ENCODE data around the gene HEXB. TPM values are rescaled to one million over a fixed set of nuclear protein-coding genes. Genes with fewer than 3 reads are reported as not detected.

The HEXB gene
- total RNA-seq, 1 experiment from 2014 or later: 60.9 TPM

DNA sequence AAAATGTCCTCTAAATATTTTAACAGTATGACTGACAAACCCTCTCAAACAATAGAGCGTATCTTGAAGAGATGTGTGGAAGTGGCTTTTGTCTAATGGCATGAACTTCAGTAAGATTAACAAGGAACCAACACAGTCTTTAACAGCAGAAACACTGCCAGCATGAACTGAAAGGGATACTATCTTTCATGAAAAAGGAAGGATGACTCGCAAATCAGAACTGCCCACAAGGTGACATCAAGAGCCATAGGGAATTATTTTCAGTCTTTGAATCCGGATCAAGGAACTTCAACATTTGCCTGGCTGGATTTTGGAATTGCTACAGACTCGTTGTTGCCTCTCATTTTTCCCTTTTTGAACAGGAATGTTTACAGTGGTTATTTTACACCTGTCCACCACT is 5.1 kb upstream of the HEXB start:
- H3K4me1 Mint-ChIP-seq: peaks cover 12% of the 10 kb centered on the region
- no peak overlapping the region for H3K4me3 Mint-ChIP-seq
- no peak for TF ChIP-seq ATF2 (CRISPR knock-in tag; IDR thresholded peaks at IDR 0.05; ENCODE audit: borderline replicate concordance, low read depth)
- TF ChIP-seq, protein P1, sequence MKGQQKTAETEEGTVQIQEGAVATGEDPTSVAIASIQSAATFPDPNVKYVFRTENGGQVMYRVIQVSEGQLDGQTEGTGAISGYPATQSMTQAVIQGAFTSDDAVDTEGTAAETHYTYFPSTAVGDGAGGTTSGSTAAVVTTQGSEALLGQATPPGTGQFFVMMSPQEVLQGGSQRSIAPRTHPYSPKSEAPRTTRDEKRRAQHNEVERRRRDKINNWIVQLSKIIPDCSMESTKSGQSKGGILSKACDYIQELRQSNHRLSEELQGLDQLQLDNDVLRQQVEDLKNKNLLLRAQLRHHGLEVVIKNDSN (CRISPR knock-in tag; IDR thresholded peaks at IDR 0.05): no peak
- TF ChIP-seq HMGA2 (CRISPR knock-in tag; IDR thresholded peaks at IDR 0.05): no peak
- TF ChIP-seq, protein P2, sequence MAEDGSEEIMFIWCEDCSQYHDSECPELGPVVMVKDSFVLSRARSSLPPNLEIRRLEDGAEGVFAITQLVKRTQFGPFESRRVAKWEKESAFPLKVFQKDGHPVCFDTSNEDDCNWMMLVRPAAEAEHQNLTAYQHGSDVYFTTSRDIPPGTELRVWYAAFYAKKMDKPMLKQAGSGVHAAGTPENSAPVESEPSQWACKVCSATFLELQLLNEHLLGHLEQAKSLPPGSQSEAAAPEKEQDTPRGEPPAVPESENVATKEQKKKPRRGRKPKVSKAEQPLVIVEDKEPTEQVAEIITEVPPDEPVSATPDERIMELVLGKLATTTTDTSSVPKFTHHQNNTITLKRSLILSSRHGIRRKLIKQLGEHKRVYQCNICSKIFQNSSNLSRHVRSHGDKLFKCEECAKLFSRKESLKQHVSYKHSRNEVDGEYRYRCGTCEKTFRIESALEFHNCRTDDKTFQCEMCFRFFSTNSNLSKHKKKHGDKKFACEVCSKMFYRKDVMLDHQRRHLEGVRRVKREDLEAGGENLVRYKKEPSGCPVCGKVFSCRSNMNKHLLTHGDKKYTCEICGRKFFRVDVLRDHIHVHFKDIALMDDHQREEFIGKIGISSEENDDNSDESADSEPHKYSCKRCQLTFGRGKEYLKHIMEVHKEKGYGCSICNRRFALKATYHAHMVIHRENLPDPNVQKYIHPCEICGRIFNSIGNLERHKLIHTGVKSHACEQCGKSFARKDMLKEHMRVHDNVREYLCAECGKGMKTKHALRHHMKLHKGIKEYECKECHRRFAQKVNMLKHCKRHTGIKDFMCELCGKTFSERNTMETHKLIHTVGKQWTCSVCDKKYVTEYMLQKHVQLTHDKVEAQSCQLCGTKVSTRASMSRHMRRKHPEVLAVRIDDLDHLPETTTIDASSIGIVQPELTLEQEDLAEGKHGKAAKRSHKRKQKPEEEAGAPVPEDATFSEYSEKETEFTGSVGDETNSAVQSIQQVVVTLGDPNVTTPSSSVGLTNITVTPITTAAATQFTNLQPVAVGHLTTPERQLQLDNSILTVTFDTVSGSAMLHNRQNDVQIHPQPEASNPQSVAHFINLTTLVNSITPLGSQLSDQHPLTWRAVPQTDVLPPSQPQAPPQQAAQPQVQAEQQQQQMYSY (CRISPR knock-in tag; IDR thresholded peaks at IDR 0.05): no peak
- TF ChIP-seq, protein P3, sequence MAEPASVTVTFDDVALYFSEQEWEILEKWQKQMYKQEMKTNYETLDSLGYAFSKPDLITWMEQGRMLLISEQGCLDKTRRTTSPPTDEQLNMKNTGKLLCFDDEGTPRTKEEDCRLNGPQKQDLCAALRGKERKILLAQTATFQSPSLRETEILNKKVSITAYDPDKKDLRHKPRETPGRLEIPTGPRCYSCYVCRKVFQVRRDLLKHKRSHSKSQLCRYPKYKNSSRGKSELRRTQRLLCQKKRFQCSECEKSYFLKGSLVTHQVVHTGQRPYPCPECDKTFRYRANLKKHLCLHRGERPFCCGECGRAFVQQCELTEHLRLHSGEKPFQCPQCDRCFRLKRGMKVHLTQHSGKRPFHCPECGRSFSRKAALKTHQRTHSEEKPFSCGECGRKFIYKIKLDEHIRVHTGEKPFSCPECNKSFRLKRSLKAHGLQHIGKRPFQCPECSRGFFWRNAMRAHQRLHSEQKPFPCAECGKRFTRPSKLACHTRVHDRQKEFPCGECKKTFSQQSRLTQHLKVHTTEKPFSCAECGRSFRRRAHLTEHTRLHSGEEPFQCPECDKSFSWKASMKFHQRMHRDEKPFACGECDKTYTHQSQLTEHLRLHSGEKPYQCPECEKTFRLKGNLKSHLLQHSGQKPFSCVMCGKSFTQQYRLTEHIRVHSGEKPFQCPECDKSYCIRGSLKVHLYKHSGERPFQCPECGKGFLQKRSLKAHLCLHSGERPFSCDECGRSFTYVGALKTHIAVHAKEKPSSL (CRISPR knock-in tag; conservative IDR thresholded peaks at IDR 0.05): no peak
- TF ChIP-seq MAX (CRISPR knock-in tag; IDR thresholded peaks at IDR 0.05): no peak
- no peak for TF ChIP-seq ZSCAN18 (CRISPR knock-in tag; IDR thresholded peaks at IDR 0.05)
- TF ChIP-seq, protein P4, sequence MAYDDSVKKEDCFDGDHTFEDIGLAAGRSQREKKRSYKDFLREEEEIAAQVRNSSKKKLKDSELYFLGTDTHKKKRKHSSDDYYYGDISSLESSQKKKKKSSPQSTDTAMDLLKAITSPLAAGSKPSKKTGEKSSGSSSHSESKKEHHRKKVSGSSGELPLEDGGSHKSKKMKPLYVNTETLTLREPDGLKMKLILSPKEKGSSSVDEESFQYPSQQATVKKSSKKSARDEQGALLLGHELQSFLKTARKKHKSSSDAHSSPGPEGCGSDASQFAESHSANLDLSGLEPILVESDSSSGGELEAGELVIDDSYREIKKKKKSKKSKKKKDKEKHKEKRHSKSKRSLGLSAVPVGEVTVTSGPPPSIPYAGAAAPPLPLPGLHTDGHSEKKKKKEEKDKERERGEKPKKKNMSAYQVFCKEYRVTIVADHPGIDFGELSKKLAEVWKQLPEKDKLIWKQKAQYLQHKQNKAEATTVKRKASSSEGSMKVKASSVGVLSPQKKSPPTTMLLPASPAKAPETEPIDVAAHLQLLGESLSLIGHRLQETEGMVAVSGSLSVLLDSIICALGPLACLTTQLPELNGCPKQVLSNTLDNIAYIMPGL (CRISPR knock-in tag; IDR thresholded peaks at IDR 0.05): no peak
- TF ChIP-seq EMX1 (CRISPR knock-in tag; IDR thresholded peaks at IDR 0.05): no peak
- TF ChIP-seq SOX15 (CRISPR knock-in tag; IDR thresholded peaks at IDR 0.05): no peak
- TF ChIP-seq, protein P5, sequence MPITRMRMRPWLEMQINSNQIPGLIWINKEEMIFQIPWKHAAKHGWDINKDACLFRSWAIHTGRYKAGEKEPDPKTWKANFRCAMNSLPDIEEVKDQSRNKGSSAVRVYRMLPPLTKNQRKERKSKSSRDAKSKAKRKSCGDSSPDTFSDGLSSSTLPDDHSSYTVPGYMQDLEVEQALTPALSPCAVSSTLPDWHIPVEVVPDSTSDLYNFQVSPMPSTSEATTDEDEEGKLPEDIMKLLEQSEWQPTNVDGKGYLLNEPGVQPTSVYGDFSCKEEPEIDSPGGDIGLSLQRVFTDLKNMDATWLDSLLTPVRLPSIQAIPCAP (CRISPR knock-in tag; IDR thresholded peaks at IDR 0.05): no peak
- no peak for TF ChIP-seq ELF4 (CRISPR knock-in tag; IDR thresholded peaks at IDR 0.05; ENCODE audit: low read depth)
- DNase-seq (ENCODE audit: low spot score) (no peak), ATAC-seq (no peak)
- peaks cover 2% of the 10 kb centered on the region; the same call in 1 of the 2 replicates for H3K27me3 Mint-ChIP-seq (ENCODE audit: low read depth)
- ChIA-PET CTCF (no interaction called here), POLR2A (no interaction called here)
- 0 out of 2 replicates have a peak, but pooled peaks cover 3% of the 10 kb centered on the region for H3K9me3 Mint-ChIP-seq
- no peak overlapping the region for H3K27ac Mint-ChIP-seq
- no peaks in the 10 kb centered on the region for H3K36me3 Mint-ChIP-seq
